Upper lobe of left lung (tissue), 6 donors: Measurements from ENCODE around the gene TMEM87A. TPM values are rescaled to one million over a fixed set of nuclear protein-coding genes. Genes with fewer than 3 reads are reported as not detected.
A peak's percentile ranks its signal among the peaks of the same experiment; 100 is the strongest.
"Not testable (repeated sequence)": the region's sequence is repeated elsewhere in the genome, so short reads cannot be mapped to it uniquely, and the experiment has no call there.

ENCODE experiments used
- ATAC-seq, 2 donors: fragments of 200-7000 bp; cut with Tn5 transposase; one replicate each; pipeline ENCODE4 v1.9.1; 2022; ENCODE audit warnings: mild to moderate bottlenecking in 2 of 2, moderate library complexity in 2 of 2; ENCODE audit not compliant: low FRiP score in 2 of 2
- DNase-seq, 2 donors: peaks; one replicate each; pipeline ENCODE4 v3.0.0-alpha.2; 2019 to 2020
- H3K27ac ChIP-seq, 4 donors: fragments of 200-600 bp; sonication (generic); one replicate each; pipeline ENCODE4 v1.5.1; 2016 to 2019
- H3K27me3 ChIP-seq, 4 donors: fragments of 200-600 bp; sonication (generic); one replicate each; pipeline ENCODE4 v1.5.1; 2017 to 2019
- H3K36me3 ChIP-seq, 4 donors: fragments of 200-600 bp; sonication (generic); one replicate each; pipeline ENCODE4 v1.5.1; 2016 to 2019
- H3K4me1 ChIP-seq, 4 donors: fragments of 200-600 bp; sonication (generic); one replicate each; pipeline ENCODE4 v1.5.1; 2018 to 2019
- H3K4me3 ChIP-seq, 4 donors: fragments of 200-600 bp; sonication (generic); one replicate each; pipeline ENCODE4 v1.5.1; 2017 to 2019; ENCODE audit warnings: mild to moderate bottlenecking in 2 of 4, moderate library complexity in 1 of 4
- H3K9me3 ChIP-seq, 4 donors: fragments of 200-600 bp; sonication (generic); one replicate each; pipeline ENCODE4 v1.5.1; 2018 to 2019
- CTCF ChIP-seq, 6 experiments: fragments of 450-650 bp in 4 of 6; fragments of 200-600 bp in 2 of 6; sonication (generic) in 2 of 6; IDR thresholded peaks; one replicate each; pipeline ENCODE4 v1.5.1; 2016 to 2019; ENCODE audit warnings: antibody characterized with exemption in 6 of 6
- EP300 ChIP-seq, 4 donors: sonication (generic); formaldehyde crosslinking; IDR thresholded peaks; one replicate each; pipeline ENCODE4 v1.5.1; 2017; ENCODE audit warnings: antibody characterized with exemption in 4 of 4, control low read depth in 2 of 4
- POLR2A ChIP-seq, 4 donors: fragments of 450-650 bp; IDR thresholded peaks; one replicate each; pipeline ENCODE4 v1.5.1; 2016 to 2017; ENCODE audit warnings: antibody characterized with exemption in 4 of 4, mild to moderate bottlenecking in 2 of 4
- POLR2AphosphoS5 ChIP-seq, 2 donors: sonication (generic); formaldehyde crosslinking; IDR thresholded peaks; one replicate each; pipeline ENCODE4 v1.5.1; 2017; ENCODE audit warnings: antibody characterized with exemption in 2 of 2
- WGBS, 2 donors: methylation state at CpG; one replicate each; pipeline ENCODE4 v1.1.5; 2017 to 2018; 5-methylcytosine and 5-hydroxymethylcytosine counted together
- total RNA-seq, 6 donors: library from RNA; depleted of rRNA in 4 of 6; stranded (reverse); fragments of >200 nt in 4 of 6; gene quantifications; one replicate each; pipeline versions ENCODE4 v1.1.0 to v1.2.1, GENCODE V29; 2016 to 2021
- donor health status: DM: no; HTN: no; CAD: no; lungs with moderate emphysema.
- donor health status: DM: no; HTN: yes; CAD: no; lungs with severe emphysema.

TMEM87A gene
- total RNA-seq, 6 donors from 2014 or later = 50.2 to 242 (median 119) TPM

- Histone ChIP-seq H3K4me3 (no peak overlapping the region), H3K4me1 (no peaks in the 10 kb centered on the region), H3K36me3 (peaks cover 14 to 42% (median 28%) of the 10 kb centered on the region in 4 donors), H3K27me3 (no peaks in the 10 kb centered on the region), H3K27ac (no peak overlapping the region), H3K9me3 (no peaks in the 10 kb centered on the region)
- ATAC-seq (peak in 1 of 2 donors; percentile 51), DNase-seq (no peak)
- TF ChIP-seq EP300 (IDR thresholded peaks at IDR 0.05) (no peak), POLR2A (IDR thresholded peaks at IDR 0.05) (no peak), POLR2AphosphoS5 (IDR thresholded peaks at IDR 0.05) (no peak), CTCF (IDR thresholded peaks at IDR 0.05) (no peak)
- WGBS, 2 donors = 42 to 43% methylated on average over 3 of the region's 3 CpGs
These were observed 40.2 kb upstream of the TMEM87A start for GRCh38 chr15:42313463-42313862.

- H3K27me3 ChIP-seq = no peaks in the 10 kb centered on the region
- H3K27ac ChIP-seq = no peak overlapping the region
- H3K4me1 ChIP-seq = no peaks in the 10 kb centered on the region
- 65 to 84% methylated on average over 1 of the region's 1 CpG for WGBS, 2 donors
- TF ChIP-seq CTCF (IDR thresholded peaks at IDR 0.05) = no peak
- no peak for TF ChIP-seq EP300 (IDR thresholded peaks at IDR 0.05)
- no peak for TF ChIP-seq POLR2AphosphoS5 (IDR thresholded peaks at IDR 0.05)
- TF ChIP-seq POLR2A (IDR thresholded peaks at IDR 0.05) = no peak
- peaks cover 18 to 43% (median 35%) of the 10 kb centered on the region in 4 donors for H3K36me3 ChIP-seq
- DNase-seq = no peak
- H3K9me3 ChIP-seq = peaks cover 0 to 2% (median 0%) of the 10 kb centered on the region in 4 donors
- no peak for ATAC-seq
- no peak overlapping the region for H3K4me3 ChIP-seq
These were observed 33.4 kb upstream of the TMEM87A start for GRCh38 chr15:42306681-42307080.

- H3K9me3 ChIP-seq, H3K4me3 ChIP-seq, H3K4me1 ChIP-seq, H3K27me3 ChIP-seq: not testable (repeated sequence)
- peak in 1 of 2 donors; percentile 32 for TF ChIP-seq POLR2AphosphoS5 (IDR thresholded peaks at IDR 0.05)
- peak in 2 of 4 donors; percentile 57 to 84 for TF ChIP-seq EP300 (IDR thresholded peaks at IDR 0.05)
- ATAC-seq (peak in 1 of 2 donors; percentile 81), DNase-seq (peak; percentile 15 to 82)
- WGBS, 2 donors = 53 to 86% methylated on average over 4 of the region's 4 CpGs
- peak overlapping the region in 3 of 4 donors; percentile 13 to 51 (median 31) for H3K27ac ChIP-seq
- peaks cover 12 to 30% (median 16%) of the 10 kb centered on the region in 4 donors for H3K36me3 ChIP-seq
These were observed 27.8 kb upstream of the TMEM87A start for GRCh38 chr15:42301004-42301403.

GRCh38 chr15:42289166-42289565 lies 15.9 kb upstream of the TMEM87A start:
- 97 to 100% methylated on average over 1 of the region's 1 CpG for WGBS, 2 donors

GRCh38 chr15:42287931-42288330 lies 14.7 kb upstream of the TMEM87A start:
- Histone ChIP-seq H3K4me1 (peaks cover 0 to 14% (median 7%) of the 10 kb centered on the region in 4 donors), H3K9me3 (no peaks in the 10 kb centered on the region), H3K36me3 (peaks cover 0 to 53% (median 28%) of the 10 kb centered on the region in 4 donors), H3K27me3 (no peaks in the 10 kb centered on the region), H3K27ac (no peak overlapping the region), H3K4me3 (no peak overlapping the region)
- TF ChIP-seq CTCF (IDR thresholded peaks at IDR 0.05) (no peak), EP300 (IDR thresholded peaks at IDR 0.05) (no peak), POLR2AphosphoS5 (IDR thresholded peaks at IDR 0.05) (no peak), POLR2A (IDR thresholded peaks at IDR 0.05) (no peak)
- ATAC-seq = no peak
- 96 to 99% methylated on average over 4 of the region's 4 CpGs for WGBS, 2 donors
- DNase-seq = no peak

More at GRCh38 chr15:42289166-42289565, 15.9 kb upstream of the TMEM87A start:
- DNase-seq = no peak
- Histone ChIP-seq H3K36me3 (peaks cover 0 to 51% (median 28%) of the 10 kb centered on the region in 4 donors), H3K27me3 (no peaks in the 10 kb centered on the region), H3K27ac (no peak overlapping the region), H3K4me1 (peaks cover 0 to 14% (median 7%) of the 10 kb centered on the region in 4 donors), H3K4me3 (no peak overlapping the region), H3K9me3 (no peaks in the 10 kb centered on the region)
- TF ChIP-seq POLR2AphosphoS5 (IDR thresholded peaks at IDR 0.05) (no peak), EP300 (IDR thresholded peaks at IDR 0.05) (no peak), CTCF (IDR thresholded peaks at IDR 0.05) (no peak), POLR2A (IDR thresholded peaks at IDR 0.05) (no peak)
- no peak for ATAC-seq
